Fibroblast of mammary gland (primary cell): Measurements from ENCODE around the gene PLCL2.

Experiments used
- DNase-seq: peaks from one replicate; pipeline ENCODE4 v3.0.0-alpha.2; 2010; ENCODE audit warnings: low read depth
- H3K4me3 ChIP-seq: 2 replicates; pipeline ENCODE4 v1.5.1; 2011; ENCODE audit warnings: low read depth, mild to moderate bottlenecking, low read length, moderate library complexity; ENCODE audit not compliant: control insufficient read depth
- TF ChIP-seq, protein P1 (sequence below): conservative IDR thresholded peaks from 2 replicates; pipeline ENCODE4 v1.5.1; 2011; ENCODE audit warnings: low read depth, low read length, inconsistent platforms; ENCODE audit not compliant: control insufficient read depth, insufficient read depth

PLCL2 gene

DNA sequence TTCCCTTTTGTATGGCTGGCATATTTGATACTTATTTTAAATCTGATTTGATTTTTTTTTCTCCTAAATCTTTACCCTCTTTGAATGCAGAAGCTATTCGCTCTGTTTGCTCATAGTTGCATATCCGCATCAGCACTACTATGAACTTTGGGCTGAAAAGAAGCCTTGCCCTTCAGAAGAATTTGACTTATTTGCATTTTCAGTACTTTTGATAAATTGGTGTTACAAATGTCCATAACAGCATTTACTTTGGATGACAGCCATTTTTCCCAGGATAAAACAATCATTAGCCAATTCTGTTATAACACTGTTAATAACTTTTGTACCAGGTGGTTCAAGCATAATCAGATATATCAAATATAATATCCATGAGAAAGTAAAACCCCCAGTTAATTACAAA is 129.5 kb downstream of the PLCL2 start:
- DNase-seq, result no peak
- no peak overlapping the region for H3K4me3 ChIP-seq
- TF ChIP-seq, protein P1, sequence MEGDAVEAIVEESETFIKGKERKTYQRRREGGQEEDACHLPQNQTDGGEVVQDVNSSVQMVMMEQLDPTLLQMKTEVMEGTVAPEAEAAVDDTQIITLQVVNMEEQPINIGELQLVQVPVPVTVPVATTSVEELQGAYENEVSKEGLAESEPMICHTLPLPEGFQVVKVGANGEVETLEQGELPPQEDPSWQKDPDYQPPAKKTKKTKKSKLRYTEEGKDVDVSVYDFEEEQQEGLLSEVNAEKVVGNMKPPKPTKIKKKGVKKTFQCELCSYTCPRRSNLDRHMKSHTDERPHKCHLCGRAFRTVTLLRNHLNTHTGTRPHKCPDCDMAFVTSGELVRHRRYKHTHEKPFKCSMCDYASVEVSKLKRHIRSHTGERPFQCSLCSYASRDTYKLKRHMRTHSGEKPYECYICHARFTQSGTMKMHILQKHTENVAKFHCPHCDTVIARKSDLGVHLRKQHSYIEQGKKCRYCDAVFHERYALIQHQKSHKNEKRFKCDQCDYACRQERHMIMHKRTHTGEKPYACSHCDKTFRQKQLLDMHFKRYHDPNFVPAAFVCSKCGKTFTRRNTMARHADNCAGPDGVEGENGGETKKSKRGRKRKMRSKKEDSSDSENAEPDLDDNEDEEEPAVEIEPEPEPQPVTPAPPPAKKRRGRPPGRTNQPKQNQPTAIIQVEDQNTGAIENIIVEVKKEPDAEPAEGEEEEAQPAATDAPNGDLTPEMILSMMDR, result no peak

DNA sequence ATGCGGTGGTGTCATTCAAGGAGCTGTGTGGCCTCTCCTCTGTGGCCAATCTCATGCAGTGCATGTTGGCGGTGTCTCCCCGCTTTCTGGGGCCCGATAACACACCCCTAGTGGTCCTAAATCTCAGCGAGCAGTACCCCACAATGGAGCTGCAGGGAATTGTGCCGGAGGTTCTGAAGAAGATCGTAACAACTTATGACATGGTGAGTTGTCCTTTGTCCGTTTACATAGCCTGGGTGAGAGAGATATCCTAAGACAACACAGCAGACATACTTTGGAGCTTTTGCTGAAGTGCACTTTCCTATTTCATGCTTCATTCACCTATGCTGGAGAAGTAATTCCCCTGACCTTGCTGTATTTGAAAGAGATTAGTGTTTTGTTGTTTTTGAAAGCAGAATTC is 130.0 kb downstream of the PLCL2 start:
- DNase-seq, result no peak
- no peak overlapping the region for H3K4me3 ChIP-seq
- TF ChIP-seq, protein P1, result no peak

DNA sequence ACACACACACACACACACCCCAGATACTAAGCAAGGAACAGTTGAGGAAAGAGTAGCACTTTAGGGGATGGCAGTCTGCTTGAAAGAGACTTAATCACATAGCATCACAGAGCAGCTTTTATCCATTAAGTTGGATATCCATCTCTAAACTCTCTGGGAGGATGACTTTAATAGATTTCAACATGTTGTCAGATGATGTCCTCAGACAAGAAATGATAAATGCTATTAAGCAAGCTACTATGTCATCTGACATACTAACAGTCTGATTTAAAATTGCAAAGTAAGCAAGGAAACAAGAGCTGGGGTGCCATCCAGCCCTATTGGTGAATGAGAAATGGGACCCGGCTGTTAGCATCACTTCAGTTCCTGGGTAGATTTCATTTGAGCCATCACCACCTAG is 136.9 kb downstream of the PLCL2 start:
- H3K4me3 ChIP-seq, result no peak overlapping the region
- peak; percentile 17 for DNase-seq
- TF ChIP-seq, protein P1, result no peak

DNA sequence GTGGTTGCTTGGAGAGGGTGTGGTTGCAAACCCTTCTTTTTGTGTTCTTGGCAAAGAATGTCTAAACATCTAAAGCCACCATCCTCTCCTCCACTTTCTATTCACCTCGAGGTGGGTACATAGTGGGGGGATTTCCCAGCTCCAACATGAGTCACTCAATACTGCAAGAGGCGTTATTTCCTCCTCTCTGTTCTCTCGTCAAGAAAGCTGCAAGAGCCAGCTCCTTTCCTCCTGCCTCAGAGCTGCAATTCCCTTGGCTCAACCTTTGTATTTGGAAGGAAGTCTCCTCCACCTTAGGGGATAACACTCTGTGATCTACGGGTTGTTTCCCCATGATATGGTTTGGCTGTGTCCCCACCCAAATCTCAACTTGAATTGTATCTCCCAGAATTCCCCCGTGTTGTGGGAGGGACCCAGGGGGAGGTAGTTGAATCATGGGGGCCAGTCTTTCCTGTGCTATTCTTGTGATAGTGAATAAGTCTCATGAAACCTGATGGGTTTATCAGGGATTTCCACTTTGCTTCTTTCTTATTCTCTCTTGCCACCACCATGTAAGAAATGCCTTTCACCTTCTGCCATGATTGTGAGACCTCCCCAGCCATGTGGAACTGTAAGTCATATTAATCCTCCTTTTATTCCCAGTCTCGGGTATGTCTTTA is 138.4 kb downstream of the PLCL2 start:
- peak; percentile 29 for DNase-seq
- H3K4me3 ChIP-seq, result no peak overlapping the region
- TF ChIP-seq, protein P1, result no peak

GRCh38 chr3:17025594-17026139 is 140.9 kb downstream of the PLCL2 start:
- TF ChIP-seq, protein P1, result no peak
- no peak for DNase-seq
- H3K4me3 ChIP-seq, result no peak overlapping the region

GRCh38 chr3:17027318-17027717 is 142.6 kb downstream of the PLCL2 start:
- peak; percentile 18 for DNase-seq
- TF ChIP-seq, protein P1, result no peak
- no peak overlapping the region for H3K4me3 ChIP-seq
